ENCODE measurements around the gene B9D1. TPM values are rescaled to one million over a fixed set of nuclear protein-coding genes. Genes with fewer than 3 reads are reported as not detected.

Gene B9D1
- total and polyA plus RNA-seq, 4 donors = 23.5 to 47.9 (median 26.0) TPM

DNA sequence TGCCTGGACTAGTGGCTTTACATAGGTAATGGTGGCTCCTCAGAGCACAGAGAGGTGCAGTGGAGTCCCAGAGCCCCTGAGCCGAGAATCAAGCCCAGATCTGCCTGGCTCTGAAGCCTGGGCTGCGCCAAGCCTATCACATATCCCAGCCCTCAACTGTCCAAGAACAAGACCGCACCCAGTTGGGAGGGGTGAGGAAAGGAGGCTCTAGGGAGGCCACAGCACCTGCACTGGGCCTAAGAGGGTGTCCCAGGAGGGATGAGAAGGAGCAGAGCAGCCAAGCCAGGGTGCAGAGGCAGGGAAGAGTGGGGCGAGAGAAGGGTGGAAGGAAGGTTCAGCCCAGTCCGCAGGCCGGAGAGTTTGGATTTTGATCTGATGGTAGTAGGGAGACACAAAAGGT, 47.6 kb upstream of the B9D1 start:
- no peak for TF ChIP-seq CTCF (IDR thresholded peaks at IDR 0.05; ENCODE audit: control extremely low read depth, extremely low read depth)
- no peaks in the 10 kb centered on the region for H3K9me3 ChIP-seq (ENCODE audit: control insufficient read depth in 4 of 4, insufficient read depth in 3 of 4, low read length in 3 of 4)
- 94 to 96% methylated on average over 6 of the region's 6 CpGs for WGBS, 2 donors
- H3K4me1 ChIP-seq (ENCODE audit: control insufficient read depth in 5 of 5, insufficient read depth in 5 of 5, low read length in 5 of 5) = peaks cover 0 to 16% (median 0%) of the 10 kb centered on the region in 5 donors
- no peaks in the 10 kb centered on the region for H3K36me3 ChIP-seq (ENCODE audit: control insufficient read depth in 4 of 4, insufficient read depth in 4 of 4, low read length in 4 of 4)
- no peak overlapping the region for H3K4me3 ChIP-seq
- no peak overlapping the region for H3K9ac ChIP-seq (ENCODE audit: insufficient read depth in 1 of 2, low read length in 2 of 2)
- H3K27me3 ChIP-seq (ENCODE audit: control insufficient read depth in 3 of 3, insufficient read depth in 3 of 3, low read length in 2 of 3) = no peaks in the 10 kb centered on the region
- DNase-seq = no peak
- H3K27ac ChIP-seq (ENCODE audit: low read depth in 1 of 2, low read length in 1 of 2) = no peak overlapping the region
- ATAC-seq (ENCODE audit: insufficient read depth, low FRiP score) = no peak

DNA sequence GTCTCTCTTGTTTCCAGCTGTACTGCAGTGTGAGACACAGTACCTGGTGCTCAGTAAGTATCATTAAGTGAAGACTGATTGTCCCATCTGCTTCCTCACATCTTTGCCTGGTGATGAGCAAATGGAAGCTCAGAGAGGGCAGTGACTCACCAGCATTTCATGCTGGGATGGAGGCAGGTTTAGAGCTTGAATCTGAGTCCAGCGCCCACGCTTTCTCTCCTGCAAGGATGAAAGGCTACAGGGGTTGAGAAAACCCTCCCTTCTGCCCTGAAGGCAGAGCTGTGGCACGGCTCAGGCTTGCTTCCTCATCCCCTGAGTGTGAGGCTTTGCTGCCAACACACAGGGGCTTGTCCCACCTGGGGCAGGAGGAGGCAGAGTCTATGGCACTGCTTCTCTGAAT, 47.0 kb upstream of the B9D1 start:
- H3K27me3 ChIP-seq (ENCODE audit: control insufficient read depth in 3 of 3, insufficient read depth in 3 of 3, low read length in 2 of 3) = no peaks in the 10 kb centered on the region
- H3K27ac ChIP-seq (ENCODE audit: low read depth in 1 of 2, low read length in 1 of 2) = no peak overlapping the region
- no peak for TF ChIP-seq CTCF (IDR thresholded peaks at IDR 0.05; ENCODE audit: control extremely low read depth, extremely low read depth)
- no peaks in the 10 kb centered on the region for H3K36me3 ChIP-seq (ENCODE audit: control insufficient read depth in 4 of 4, insufficient read depth in 4 of 4, low read length in 4 of 4)
- no peak overlapping the region for H3K9ac ChIP-seq (ENCODE audit: insufficient read depth in 1 of 2, low read length in 2 of 2)
- WGBS, 2 donors = 86 to 89% methylated on average over 3 of the region's 3 CpGs
- DNase-seq = no peak
- no peak overlapping the region for H3K4me3 ChIP-seq
- H3K4me1 ChIP-seq (ENCODE audit: control insufficient read depth in 5 of 5, insufficient read depth in 5 of 5, low read length in 5 of 5) = peaks cover 0 to 16% (median 0%) of the 10 kb centered on the region in 5 donors
- no peaks in the 10 kb centered on the region for H3K9me3 ChIP-seq (ENCODE audit: control insufficient read depth in 4 of 4, insufficient read depth in 3 of 4, low read length in 3 of 4)
- no peak for ATAC-seq (ENCODE audit: insufficient read depth, low FRiP score)

GRCh38 chr17:19409066-19409465, 46.5 kb upstream of the B9D1 start:
- Histone ChIP-seq H3K27ac (ENCODE audit: low read depth in 1 of 2, low read length in 1 of 2) (no peak overlapping the region), H3K36me3 (ENCODE audit: control insufficient read depth in 4 of 4, insufficient read depth in 4 of 4, low read length in 4 of 4) (no peaks in the 10 kb centered on the region), H3K27me3 (ENCODE audit: control insufficient read depth in 3 of 3, insufficient read depth in 3 of 3, low read length in 2 of 3) (no peaks in the 10 kb centered on the region), H3K9me3 (ENCODE audit: control insufficient read depth in 4 of 4, insufficient read depth in 3 of 4, low read length in 3 of 4) (no peaks in the 10 kb centered on the region), H3K4me1 (ENCODE audit: control insufficient read depth in 5 of 5, insufficient read depth in 5 of 5, low read length in 5 of 5) (peaks cover 0 to 16% (median 0%) of the 10 kb centered on the region in 5 donors), H3K9ac (ENCODE audit: insufficient read depth in 1 of 2, low read length in 2 of 2) (no peak overlapping the region), H3K4me3 (no peak overlapping the region)
- ATAC-seq (ENCODE audit: insufficient read depth, low FRiP score) (no peak), DNase-seq (no peak)
- 92 to 96% methylated on average over 3 of the region's 3 CpGs for WGBS, 2 donors
- no peak for TF ChIP-seq CTCF (IDR thresholded peaks at IDR 0.05; ENCODE audit: control extremely low read depth, extremely low read depth)

GRCh38 chr17:19408346-19408710, 45.8 kb upstream of the B9D1 start:
- WGBS, 2 donors = 98% methylated on average over 2 of the region's 2 CpGs
- no peaks in the 10 kb centered on the region for H3K27me3 ChIP-seq (ENCODE audit: control insufficient read depth in 3 of 3, insufficient read depth in 3 of 3, low read length in 2 of 3)
- DNase-seq = no peak
- no peak overlapping the region for H3K4me3 ChIP-seq
- H3K9me3 ChIP-seq (ENCODE audit: control insufficient read depth in 4 of 4, insufficient read depth in 3 of 4, low read length in 3 of 4) = no peaks in the 10 kb centered on the region
- no peak for TF ChIP-seq CTCF (IDR thresholded peaks at IDR 0.05; ENCODE audit: control extremely low read depth, extremely low read depth)
- ATAC-seq (ENCODE audit: insufficient read depth, low FRiP score) = no peak
- no peak overlapping the region for H3K27ac ChIP-seq (ENCODE audit: low read depth in 1 of 2, low read length in 1 of 2)
- no peaks in the 10 kb centered on the region for H3K36me3 ChIP-seq (ENCODE audit: control insufficient read depth in 4 of 4, insufficient read depth in 4 of 4, low read length in 4 of 4)
- H3K9ac ChIP-seq (ENCODE audit: insufficient read depth in 1 of 2, low read length in 2 of 2) = no peak overlapping the region
- peaks cover 0 to 16% (median 0%) of the 10 kb centered on the region in 5 donors for H3K4me1 ChIP-seq (ENCODE audit: control insufficient read depth in 5 of 5, insufficient read depth in 5 of 5, low read length in 5 of 5)
